Measurements from ENCODE around the gene EXOC2.

GRCh38 chr6:604579-604978 lies 88.4 kb downstream of the EXOC2 start:
- TF ChIP-seq YY1 (IDR thresholded peaks at IDR 0.05; ENCODE audit: low read depth), result no peak
- TF ChIP-seq NFIC (IDR thresholded peaks at IDR 0.05), result no peak
- TF ChIP-seq REST (IDR thresholded peaks at IDR 0.05; ENCODE audit: low read depth), result no peak
- TF ChIP-seq USF1 (IDR thresholded peaks at IDR 0.05), result no peak
- TF ChIP-seq RAD21 (IDR thresholded peaks at IDR 0.05; ENCODE audit: low read depth), result no peak
- TF ChIP-seq FOXM1 (IDR thresholded peaks at IDR 0.05; ENCODE audit: borderline replicate concordance, low read depth), result no peak
- no peak for TF ChIP-seq CEBPB (IDR thresholded peaks at IDR 0.05)
- TF ChIP-seq EGR1 (IDR thresholded peaks at IDR 0.05), result no peak
- no peak for TF ChIP-seq EP300 (IDR thresholded peaks at IDR 0.05; ENCODE audit: borderline replicate concordance)
- TF ChIP-seq TAF1 (IDR thresholded peaks at IDR 0.05; ENCODE audit: low read depth), result no peak
- no peak for TF ChIP-seq CREB1 (IDR thresholded peaks at IDR 0.05; ENCODE audit: low read depth)
- no peak for TF ChIP-seq MAX (IDR thresholded peaks at IDR 0.05)
- TF ChIP-seq TCF12 (IDR thresholded peaks at IDR 0.05; ENCODE audit: low read depth), result no peak
- no peak for TF ChIP-seq TEAD4 (IDR thresholded peaks at IDR 0.05)
